Panc1 (cell line): ENCODE measurements around the gene CENPU.

Experiments
- TCF7L2 ChIP-seq: IDR thresholded peaks from 2 replicates; pipeline ENCODE4 v1.6.1; 2011; ENCODE audit warnings: mild to moderate bottlenecking, low read depth, low read length, inconsistent platforms
- TF ChIP-seq, protein P1 (sequence below): fragments of 450-650 bp; IDR thresholded peaks from 2 replicates; pipeline ENCODE4 v1.5.1; 2017; ENCODE audit warnings: mild to moderate bottlenecking
- TF ChIP-seq, protein P2 (sequence below), 2 experiments: IDR thresholded peaks; 2 replicates each; pipeline ENCODE4 v1.6.1; 2011 to 2012; ENCODE audit warnings: low read depth in 2 of 2, control low read depth in 1 of 2, low read length in 1 of 2, mild to moderate bottlenecking in 1 of 2, moderate library complexity in 1 of 2; ENCODE audit not compliant: insufficient read depth in 1 of 2

DNA sequence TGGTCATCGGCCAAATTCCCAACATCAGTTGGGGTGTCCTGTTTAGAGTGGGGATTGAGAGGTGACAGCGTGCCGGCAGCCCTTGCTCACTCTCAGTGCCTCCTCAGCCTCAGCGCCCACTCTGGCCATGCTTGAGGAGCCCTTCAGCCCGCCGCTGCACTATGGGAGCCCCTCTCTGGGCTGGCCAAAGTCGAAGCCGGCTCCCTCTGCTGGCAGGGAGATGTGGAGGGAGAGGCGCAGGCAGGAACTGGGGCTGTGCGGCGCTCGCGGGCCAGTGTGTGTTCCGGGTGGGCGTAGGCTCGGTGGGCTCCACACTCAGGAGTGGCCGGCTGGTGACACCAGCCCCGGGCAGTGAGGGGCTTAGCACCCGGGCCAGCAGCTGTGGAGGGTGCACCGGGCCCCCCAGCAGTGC, 7.1 kb upstream of the CENPU start:
- TF ChIP-seq, protein P1, sequence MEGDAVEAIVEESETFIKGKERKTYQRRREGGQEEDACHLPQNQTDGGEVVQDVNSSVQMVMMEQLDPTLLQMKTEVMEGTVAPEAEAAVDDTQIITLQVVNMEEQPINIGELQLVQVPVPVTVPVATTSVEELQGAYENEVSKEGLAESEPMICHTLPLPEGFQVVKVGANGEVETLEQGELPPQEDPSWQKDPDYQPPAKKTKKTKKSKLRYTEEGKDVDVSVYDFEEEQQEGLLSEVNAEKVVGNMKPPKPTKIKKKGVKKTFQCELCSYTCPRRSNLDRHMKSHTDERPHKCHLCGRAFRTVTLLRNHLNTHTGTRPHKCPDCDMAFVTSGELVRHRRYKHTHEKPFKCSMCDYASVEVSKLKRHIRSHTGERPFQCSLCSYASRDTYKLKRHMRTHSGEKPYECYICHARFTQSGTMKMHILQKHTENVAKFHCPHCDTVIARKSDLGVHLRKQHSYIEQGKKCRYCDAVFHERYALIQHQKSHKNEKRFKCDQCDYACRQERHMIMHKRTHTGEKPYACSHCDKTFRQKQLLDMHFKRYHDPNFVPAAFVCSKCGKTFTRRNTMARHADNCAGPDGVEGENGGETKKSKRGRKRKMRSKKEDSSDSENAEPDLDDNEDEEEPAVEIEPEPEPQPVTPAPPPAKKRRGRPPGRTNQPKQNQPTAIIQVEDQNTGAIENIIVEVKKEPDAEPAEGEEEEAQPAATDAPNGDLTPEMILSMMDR = no peak; the same call in 1 of the 2 replicates
- no peak for TF ChIP-seq TCF7L2
- TF ChIP-seq, protein P2, sequence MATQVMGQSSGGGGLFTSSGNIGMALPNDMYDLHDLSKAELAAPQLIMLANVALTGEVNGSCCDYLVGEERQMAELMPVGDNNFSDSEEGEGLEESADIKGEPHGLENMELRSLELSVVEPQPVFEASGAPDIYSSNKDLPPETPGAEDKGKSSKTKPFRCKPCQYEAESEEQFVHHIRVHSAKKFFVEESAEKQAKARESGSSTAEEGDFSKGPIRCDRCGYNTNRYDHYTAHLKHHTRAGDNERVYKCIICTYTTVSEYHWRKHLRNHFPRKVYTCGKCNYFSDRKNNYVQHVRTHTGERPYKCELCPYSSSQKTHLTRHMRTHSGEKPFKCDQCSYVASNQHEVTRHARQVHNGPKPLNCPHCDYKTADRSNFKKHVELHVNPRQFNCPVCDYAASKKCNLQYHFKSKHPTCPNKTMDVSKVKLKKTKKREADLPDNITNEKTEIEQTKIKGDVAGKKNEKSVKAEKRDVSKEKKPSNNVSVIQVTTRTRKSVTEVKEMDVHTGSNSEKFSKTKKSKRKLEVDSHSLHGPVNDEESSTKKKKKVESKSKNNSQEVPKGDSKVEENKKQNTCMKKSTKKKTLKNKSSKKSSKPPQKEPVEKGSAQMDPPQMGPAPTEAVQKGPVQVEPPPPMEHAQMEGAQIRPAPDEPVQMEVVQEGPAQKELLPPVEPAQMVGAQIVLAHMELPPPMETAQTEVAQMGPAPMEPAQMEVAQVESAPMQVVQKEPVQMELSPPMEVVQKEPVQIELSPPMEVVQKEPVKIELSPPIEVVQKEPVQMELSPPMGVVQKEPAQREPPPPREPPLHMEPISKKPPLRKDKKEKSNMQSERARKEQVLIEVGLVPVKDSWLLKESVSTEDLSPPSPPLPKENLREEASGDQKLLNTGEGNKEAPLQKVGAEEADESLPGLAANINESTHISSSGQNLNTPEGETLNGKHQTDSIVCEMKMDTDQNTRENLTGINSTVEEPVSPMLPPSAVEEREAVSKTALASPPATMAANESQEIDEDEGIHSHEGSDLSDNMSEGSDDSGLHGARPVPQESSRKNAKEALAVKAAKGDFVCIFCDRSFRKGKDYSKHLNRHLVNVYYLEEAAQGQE (IDR thresholded peaks at IDR 0.05; ENCODE audit: insufficient read depth in 1 of 2, low read depth in 2 of 2, low read length in 1 of 2) = no peak
